Neutrophil (primary cell): ENCODE measurements around the gene VWA2.
A peak's percentile ranks its signal among the peaks of the same experiment; 100 is the strongest.

ENCODE experiments used
- H3K27ac ChIP-seq: fragments of 200-600 bp; sonication (generic); 2 replicates; pipeline ENCODE4 v1.5.1; 2016; ENCODE audit warnings: mild to moderate bottlenecking, moderate library complexity
- H3K27me3 ChIP-seq: fragments of 200-600 bp; sonication (generic); 2 replicates; pipeline ENCODE4 v1.6.0; 2016; ENCODE audit warnings: mild to moderate bottlenecking
- H3K36me3 ChIP-seq: fragments of 200-600 bp; sonication (generic); 2 replicates; pipeline ENCODE4 v1.5.1; 2017
- H3K4me1 ChIP-seq, 2 experiments: fragments of 200-600 bp in 1 of 2; sonication (generic) in 1 of 2; 1 replicate in 1 of 2; 2 replicates in 1 of 2; pipeline versions ENCODE4 v1.5.1 to v1.6.1; 2013 to 2016; ENCODE audit warnings: low read depth in 1 of 2, low read length in 1 of 2, mild to moderate bottlenecking in 1 of 2, moderate library complexity in 1 of 2; ENCODE audit not compliant: control insufficient read depth in 1 of 2, insufficient read depth in 1 of 2
- H3K4me3 ChIP-seq, 2 experiments: fragments of 200-600 bp in 1 of 2; sonication (generic) in 1 of 2; 1 replicate in 1 of 2; 2 replicates in 1 of 2; pipeline ENCODE4 v1.5.1; 2013 to 2016; ENCODE audit warnings: low read depth in 1 of 2, low read length in 1 of 2, mild to moderate bottlenecking in 1 of 2, moderate library complexity in 1 of 2
- H3K9me3 ChIP-seq: fragments of 200-600 bp; sonication (generic); 2 replicates; pipeline ENCODE4 v1.5.1; 2016
- CTCF ChIP-seq: fragments of 200-600 bp; sonication (generic); IDR thresholded peaks from 2 replicates; pipeline ENCODE4 v1.5.1; 2016; ENCODE audit warnings: antibody characterized with exemption

The VWA2 gene

GRCh38 chr10:114206902-114207301 lies 32.2 kb upstream of the VWA2 start:
- peak overlapping the region; percentile 20 for H3K27ac ChIP-seq
- no peaks in the 10 kb centered on the region for H3K27me3 ChIP-seq
- no peak for TF ChIP-seq CTCF
- H3K4me3 ChIP-seq, result no peak overlapping the region
- H3K9me3 ChIP-seq, result no peaks in the 10 kb centered on the region
- H3K36me3 ChIP-seq, result no peaks in the 10 kb centered on the region
- H3K4me1 ChIP-seq, result peaks cover 16 to 19% of the 10 kb centered on the region in 2 experiments

- H3K4me3 ChIP-seq, result no peak overlapping the region
- TF ChIP-seq CTCF, result no peak
- peaks cover 16 to 19% of the 10 kb centered on the region in 2 experiments for H3K4me1 ChIP-seq
- no peaks in the 10 kb centered on the region for H3K9me3 ChIP-seq
- H3K36me3 ChIP-seq, result no peaks in the 10 kb centered on the region
- H3K27me3 ChIP-seq, result no peaks in the 10 kb centered on the region
- H3K27ac ChIP-seq, result peak overlapping the region; percentile 20
Observed at GRCh38 chr10:114207349-114207748, 31.7 kb upstream of the VWA2 start.

GRCh38 chr10:114208351-114208750 lies 30.7 kb upstream of the VWA2 start:
- Histone ChIP-seq H3K36me3 (no peaks in the 10 kb centered on the region), H3K4me1 (peaks cover 16 to 19% of the 10 kb centered on the region in 2 experiments), H3K4me3 (no peak overlapping the region), H3K9me3 (no peaks in the 10 kb centered on the region), H3K27ac (no peak overlapping the region), H3K27me3 (no peaks in the 10 kb centered on the region)
- no peak for TF ChIP-seq CTCF

- TF ChIP-seq CTCF, result no peak
- no peak overlapping the region for H3K27ac ChIP-seq
- H3K9me3 ChIP-seq, result no peaks in the 10 kb centered on the region
- H3K36me3 ChIP-seq, result no peaks in the 10 kb centered on the region
- peaks cover 11 to 12% of the 10 kb centered on the region in 2 experiments for H3K4me1 ChIP-seq
- peaks cover 8% of the 10 kb centered on the region for H3K27me3 ChIP-seq
- no peak overlapping the region for H3K4me3 ChIP-seq
Observed at GRCh38 chr10:114212153-114212552, 26.9 kb upstream of the VWA2 start.

GRCh38 chr10:114215033-114215432 lies 24.0 kb upstream of the VWA2 start:
- no peak overlapping the region for H3K4me3 ChIP-seq
- H3K27me3 ChIP-seq, result peaks cover 25% of the 10 kb centered on the region
- no peaks in the 10 kb centered on the region for H3K4me1 ChIP-seq
- H3K27ac ChIP-seq, result no peak overlapping the region
- no peaks in the 10 kb centered on the region for H3K36me3 ChIP-seq
- no peak for TF ChIP-seq CTCF
- H3K9me3 ChIP-seq, result no peaks in the 10 kb centered on the region

GRCh38 chr10:114220281-114220680 lies 18.8 kb upstream of the VWA2 start:
- no peak overlapping the region for H3K27ac ChIP-seq
- no peak overlapping the region for H3K4me3 ChIP-seq

More at GRCh38 chr10:114220281-114220680, 18.8 kb upstream of the VWA2 start:
- no peaks in the 10 kb centered on the region for H3K9me3 ChIP-seq
- no peaks in the 10 kb centered on the region for H3K4me1 ChIP-seq
- no peak for TF ChIP-seq CTCF
- peaks cover 25% of the 10 kb centered on the region for H3K27me3 ChIP-seq
- H3K36me3 ChIP-seq, result no peaks in the 10 kb centered on the region
